ENCODE data around the gene FGFRL1.

- TF ChIP-seq CTCF (optimal IDR thresholded peaks at IDR 0.05 in 1 of 3, IDR thresholded peaks at IDR 0.05 in 1 of 3, conservative IDR thresholded peaks at IDR 0.05 in 1 of 3; ENCODE audit: extremely low read depth in 1 of 3, insufficient read depth in 2 of 3, low read length in 3 of 3) = no peak
- no peak for TF ChIP-seq EZH2 (IDR thresholded peaks at IDR 0.05; ENCODE audit: low read length)
Measured at GRCh38 chr4:996997-997374, 14.4 kb upstream of the FGFRL1 start.

All from keratinocyte (primary cell).